HG03108 (cell line): ENCODE measurements around the gene SLC27A1.
"Not testable (repeated sequence)": the region's sequence is repeated elsewhere in the genome, so short reads cannot be mapped to it uniquely, and the experiment has no call there.

Experiments used
- ATAC-seq: cut with Tn5 transposase; IDR thresholded peaks from one replicate; pipeline ENCODE4 v1.9.1; 2021; ENCODE audit warnings: moderate library complexity; ENCODE audit not compliant: unreplicated experiment

SLC27A1 gene

DNA sequence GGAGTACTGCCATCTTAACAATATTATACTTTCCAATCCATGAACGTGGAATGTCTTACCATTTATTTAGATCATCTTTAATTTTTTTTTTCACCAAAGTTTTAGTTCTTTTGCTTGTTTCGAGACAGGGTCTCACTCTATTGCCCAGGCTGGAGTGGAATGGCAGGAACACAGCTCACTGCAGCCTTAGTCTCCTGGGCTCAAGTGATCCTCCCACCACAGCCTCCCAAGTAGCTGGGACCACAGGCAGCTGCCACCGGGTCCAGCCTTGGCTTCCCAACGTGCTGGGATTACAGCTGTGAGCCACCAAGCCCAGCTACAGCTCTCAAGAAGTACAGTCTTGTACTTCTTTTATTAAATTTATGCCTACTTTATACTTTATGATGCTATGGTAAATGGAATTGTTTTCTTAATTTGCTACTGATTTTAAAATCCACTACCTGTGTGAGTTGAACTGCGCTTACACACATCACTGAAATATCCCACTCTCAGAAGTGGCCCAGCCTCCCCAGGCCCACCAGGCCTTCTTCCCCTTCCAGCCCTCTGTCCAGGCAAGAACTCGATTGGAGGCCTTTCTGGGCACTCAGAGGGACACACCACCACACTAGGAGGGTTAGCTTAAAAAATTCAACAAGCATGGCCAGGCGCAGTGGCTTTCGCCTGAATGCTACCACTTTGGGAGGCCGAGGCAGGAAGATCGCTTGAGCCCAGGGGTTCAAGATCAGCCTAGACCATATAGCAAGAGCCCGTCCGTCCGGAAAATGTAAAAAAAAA is 40.1 kb downstream of the SLC27A1 start:
- no peak for ATAC-seq

DNA sequence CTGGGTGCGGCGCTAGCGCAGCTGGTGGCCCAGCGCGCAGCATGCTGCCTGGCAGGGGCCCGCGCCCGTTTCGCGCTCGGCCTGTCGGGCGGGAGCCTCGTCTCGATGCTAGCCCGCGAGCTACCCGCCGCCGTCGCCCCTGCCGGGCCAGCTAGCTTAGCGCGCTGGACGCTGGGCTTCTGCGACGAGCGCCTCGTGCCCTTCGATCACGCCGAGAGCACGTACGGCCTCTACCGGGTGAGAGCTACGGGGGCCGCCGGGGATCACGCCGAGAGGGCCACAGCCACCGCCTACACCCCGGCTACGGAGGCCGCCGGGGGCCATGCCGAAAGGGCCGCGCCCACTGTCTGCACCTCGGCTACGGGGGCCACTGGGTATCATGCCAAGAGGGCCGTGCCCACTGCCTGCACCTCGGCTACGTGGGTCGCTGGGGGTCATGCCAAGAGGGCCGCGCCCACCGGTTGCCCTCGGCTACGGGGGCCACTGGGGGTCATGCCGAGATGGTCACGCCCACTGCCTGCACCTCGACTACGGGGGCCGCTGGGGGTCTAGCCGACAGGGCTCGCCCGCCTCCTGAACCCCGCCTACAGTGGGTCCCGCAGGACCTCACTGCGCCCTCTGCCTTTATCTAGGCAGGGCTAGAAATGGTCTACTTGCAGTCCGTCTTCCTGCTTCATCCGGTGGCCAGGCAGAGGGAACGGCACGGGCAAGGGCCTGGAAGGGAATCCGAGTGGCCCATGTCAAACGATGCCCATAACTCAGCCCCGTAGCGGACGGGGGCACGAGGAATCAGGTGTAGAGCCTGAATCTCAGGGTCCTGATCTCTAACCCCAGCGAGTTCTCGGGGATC is 41.6 kb downstream of the SLC27A1 start:
- ATAC-seq, result peak; percentile 59

DNA sequence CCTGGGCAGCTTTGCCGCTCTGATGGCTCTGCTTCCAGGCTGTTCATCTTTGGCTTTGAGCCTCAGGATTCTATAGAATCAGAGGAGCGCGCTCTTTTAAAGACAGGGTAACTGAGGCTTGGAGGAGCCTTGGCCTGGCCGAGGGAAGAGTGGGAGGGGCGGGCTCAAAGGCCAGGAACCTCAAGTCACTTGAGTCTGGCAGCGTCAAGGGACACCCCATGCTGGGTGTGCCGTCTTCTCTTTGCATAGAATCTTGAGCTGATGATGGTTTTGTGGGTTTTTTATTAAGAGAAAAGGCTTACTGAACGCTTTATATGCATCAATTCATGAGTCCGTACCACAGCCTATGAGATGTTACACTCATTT is 42.2 kb downstream of the SLC27A1 start:
- ATAC-seq, result no peak

DNA sequence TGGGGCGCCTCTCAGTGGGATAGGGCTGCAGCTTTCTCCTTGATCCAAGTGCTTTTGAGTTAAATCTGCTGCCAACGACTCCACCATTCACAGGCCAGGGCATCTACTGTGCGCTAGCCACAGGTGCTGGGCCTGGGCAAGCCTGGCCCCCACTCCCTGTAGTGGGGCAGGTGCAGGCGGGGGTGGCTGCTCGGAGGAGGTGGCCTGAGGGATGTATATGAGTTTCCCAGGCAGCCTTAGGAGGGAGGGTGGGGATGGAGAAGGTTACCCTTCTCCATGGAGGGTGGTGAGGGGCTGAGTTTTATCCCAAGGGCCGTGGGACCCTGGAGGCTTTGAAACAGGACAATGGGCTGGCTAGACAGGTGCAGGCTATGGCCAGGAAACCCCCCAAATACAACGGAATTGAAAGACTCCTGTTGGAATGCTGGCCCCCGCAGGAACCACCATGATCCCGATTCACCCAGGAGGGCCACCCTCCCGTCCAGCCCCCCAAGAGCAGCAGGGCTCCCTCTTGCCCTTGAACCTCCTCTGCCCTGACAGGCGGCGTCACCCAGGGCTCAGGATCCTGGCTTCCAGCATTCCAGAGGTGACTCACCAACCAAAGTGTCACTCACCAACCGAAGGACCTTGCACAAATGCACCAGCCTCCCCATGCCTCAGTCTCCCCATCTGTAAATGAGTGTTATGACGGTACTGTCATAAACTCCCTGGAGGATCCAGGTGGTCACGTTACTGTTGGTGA is 45.3 kb downstream of the SLC27A1 start:
- no peak for ATAC-seq

DNA sequence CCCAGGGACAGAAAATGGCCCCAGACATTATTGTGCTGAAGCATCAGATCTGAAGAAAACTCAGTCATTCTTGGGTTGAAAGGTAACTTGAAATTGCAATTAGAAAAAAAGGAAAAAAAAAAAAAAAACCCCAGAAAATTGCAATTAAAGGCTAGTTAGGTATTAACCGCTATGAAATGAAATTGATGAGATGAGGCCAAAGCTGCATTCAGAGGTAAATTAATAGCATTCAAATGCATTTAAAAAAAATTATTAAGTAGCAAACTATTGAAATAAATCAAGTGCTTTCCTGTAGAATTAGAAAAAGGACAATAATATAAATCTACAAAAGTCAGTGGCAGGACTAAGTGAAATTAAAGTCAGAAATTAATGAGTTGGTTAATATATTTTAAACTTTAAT is 47.6 kb downstream of the SLC27A1 start:
- ATAC-seq, result no peak

DNA sequence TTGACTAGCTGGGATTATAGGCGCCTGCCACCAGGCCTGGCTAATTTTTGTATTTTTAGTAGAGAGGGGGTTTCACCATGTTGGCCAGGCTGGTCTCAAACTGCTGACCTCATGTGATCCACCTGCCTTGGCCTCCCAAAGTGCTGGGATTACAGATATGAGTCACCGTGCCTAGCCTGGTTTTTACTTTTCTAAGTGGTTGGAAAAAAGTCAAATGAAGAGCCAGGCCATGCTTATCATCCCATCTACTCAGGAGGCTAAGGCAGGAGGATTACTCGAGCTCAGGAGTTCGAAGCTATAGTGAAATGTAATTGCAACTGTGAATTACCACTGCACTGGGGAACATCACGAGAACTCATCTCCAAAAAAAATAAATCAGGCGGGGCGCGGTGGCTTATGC is 48.3 kb downstream of the SLC27A1 start:
- not testable (repeated sequence) for ATAC-seq

DNA sequence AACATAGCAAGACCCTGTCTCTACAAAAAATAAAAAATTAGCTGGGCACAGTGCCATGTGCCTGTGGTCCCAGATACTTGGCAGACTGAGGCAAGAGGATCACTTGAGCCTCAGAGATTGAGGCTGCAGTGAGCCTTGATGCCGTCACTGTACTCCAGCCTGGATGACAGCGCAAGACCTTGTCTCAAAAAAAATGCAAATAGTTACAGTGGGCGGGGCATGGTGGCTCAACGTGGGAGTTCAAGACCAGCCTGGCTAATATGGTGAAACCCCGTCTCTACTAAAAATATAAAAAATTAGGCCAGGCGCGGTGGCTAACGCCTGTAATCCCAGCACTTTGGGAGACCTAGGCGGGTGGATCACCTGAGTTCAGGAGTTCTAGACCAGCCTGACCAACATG is 49.6 kb downstream of the SLC27A1 start:
- no peak for ATAC-seq

DNA sequence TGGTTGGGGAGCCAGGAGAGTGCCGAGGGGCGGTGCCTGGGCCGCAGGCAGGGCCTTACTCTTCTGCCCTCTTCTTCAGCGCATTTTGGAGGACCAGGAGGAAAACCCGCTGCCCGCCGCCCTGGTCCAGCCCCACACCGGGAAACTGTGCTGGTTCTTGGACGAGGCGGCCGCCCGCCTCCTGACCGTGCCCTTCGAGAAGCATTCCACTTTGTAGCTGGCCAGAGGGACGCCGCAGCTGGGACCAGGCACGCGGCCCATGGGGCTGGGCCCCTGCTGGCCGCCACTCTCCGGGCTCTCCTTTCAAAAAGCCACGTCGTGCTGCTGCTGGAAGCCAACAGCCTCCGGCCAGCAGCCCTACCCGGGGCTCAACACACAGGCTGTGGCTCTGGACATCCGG is 50.5 kb downstream of the SLC27A1 start:
- ATAC-seq, result no peak

DNA sequence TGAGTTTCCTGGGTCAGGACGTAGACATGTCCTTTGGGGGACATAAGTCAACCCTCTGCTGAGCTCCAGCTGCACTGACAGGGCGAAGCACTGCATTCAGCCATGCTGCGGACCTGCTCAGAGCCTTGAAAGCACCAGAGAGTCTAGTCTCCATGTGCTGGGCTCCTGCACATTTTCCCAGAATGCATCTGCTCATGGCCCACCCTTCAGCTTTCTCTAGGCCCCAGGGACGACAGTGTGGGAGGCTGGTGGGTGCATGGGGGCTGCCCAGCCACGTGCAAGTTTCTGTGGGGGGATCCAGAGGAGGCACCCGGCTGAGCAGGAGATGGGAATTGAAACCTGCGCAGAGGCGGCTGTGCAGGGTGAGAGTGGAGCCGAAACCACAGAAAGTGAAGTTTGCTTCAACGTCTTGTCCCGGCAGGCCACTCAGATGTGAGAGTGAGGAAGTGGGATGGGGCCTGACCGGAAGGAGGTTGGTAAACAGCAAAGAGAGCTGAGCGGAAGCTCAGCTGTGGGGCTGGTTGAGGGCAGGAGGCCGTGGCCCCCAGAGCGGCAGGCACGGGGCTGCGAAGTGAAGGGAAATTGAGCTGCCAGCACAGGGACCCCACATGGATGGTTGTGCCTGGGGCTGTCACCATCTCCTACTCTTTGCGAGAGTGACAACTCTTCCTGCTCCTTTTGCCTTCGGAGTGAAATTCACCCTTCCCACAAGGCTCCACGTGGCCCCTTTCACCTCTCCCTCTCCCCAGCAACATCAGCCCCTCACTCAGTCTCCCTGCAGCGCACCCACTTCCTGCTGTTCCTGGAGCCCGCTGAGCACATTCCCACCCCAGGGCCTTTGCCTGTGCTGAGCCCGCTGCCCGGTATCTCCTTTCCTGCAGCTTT is 52.9 kb downstream of the SLC27A1 start:
- ATAC-seq, result peak; percentile 69

DNA sequence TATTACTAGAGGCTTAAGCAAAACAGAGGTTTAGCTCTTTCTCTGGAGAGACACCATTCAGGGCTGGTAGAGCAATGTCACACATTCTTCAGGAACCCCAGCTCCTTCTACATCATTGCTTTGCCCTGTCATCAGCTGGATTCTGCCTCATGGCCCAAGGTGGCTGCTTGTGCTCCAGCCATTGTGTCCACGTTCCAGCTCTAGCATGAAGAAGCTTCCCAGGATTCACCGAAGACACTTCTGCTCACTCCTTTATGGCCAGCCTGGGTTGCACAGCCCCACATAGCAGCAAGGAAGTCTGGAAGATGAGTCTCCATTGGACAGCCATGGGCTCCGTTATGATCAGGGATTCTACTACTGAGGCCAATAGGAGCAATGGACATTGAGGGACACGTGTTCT is 54.3 kb downstream of the SLC27A1 start:
- no peak for ATAC-seq

DNA sequence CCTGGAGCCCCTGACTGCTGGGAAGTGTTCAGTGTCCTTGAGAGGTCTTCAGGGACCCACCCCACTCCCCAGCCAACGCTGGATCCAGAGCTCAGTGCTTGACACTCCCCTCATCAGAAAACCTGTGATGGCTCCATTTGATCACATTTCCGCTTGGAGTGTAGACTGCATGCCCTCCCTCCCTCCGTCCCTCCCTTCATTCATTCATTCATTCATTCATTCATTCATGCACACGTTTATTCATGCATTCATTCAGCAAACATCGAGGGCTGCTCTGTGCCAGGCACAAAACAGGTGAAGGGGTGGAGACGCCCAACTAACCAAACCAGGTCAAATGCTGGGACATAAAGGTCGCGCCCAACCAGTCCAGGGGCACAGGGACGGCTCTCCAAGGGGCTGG is 54.8 kb downstream of the SLC27A1 start:
- no peak for ATAC-seq

DNA sequence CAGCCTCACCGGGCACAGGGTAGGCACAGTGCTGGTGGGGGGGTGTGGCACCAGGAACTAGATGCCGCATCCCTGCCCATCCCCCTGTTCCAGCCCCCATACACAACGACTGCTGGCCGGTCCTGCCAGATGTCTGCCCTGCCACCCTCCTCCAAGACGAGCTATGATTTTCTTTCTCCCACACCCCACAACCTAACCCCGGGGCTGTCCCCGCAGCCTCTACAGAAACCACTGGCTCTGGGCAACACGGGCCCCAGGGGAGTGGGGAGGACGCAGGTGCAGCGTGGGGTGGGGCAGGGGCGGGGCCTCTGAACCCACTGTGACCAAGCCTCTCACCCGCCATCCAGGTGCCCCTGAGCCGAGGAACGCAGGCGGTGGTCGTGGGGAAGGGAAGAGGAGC is 56.6 kb downstream of the SLC27A1 start:
- ATAC-seq, result peak; percentile 49

DNA sequence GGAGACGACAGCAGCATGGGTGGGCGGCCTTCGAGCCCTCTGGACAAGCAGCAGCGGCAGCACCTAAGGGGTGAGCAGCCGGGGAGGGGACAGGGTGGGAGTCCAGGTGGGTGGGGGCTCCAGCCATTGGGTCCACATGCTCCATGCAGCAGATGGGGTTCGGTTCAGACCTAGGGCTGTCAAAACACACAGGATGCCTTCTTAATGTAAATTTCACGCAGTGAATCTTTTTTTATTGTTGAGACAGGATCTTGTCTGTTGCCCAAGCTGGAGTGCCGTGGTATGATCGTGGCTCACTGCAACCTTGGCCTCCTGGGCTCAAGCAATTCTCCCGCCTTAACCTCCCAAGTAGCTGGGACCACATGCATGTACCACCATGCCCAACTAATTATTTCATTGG is 57.0 kb downstream of the SLC27A1 start:
- ATAC-seq, result no peak

DNA sequence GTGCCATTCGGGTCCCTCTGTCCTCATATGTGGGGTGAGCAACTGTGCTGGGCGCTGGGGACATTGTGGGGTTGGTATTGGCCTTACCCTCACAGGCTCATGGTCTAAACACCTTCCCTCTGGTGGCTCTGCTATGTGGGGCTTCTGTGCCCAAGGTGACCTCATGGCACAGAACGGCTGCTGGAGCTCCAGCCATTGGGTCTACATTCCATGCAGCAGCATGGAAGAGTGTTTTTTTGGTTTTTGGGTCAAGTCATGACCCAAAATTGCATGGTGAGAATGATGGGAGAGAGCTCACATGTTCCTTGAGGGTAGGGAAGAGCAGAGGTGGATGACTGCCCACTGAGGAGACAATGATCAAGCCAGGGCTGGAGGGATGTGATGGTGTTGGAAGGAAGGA is 58.3 kb downstream of the SLC27A1 start:
- ATAC-seq, result no peak

DNA sequence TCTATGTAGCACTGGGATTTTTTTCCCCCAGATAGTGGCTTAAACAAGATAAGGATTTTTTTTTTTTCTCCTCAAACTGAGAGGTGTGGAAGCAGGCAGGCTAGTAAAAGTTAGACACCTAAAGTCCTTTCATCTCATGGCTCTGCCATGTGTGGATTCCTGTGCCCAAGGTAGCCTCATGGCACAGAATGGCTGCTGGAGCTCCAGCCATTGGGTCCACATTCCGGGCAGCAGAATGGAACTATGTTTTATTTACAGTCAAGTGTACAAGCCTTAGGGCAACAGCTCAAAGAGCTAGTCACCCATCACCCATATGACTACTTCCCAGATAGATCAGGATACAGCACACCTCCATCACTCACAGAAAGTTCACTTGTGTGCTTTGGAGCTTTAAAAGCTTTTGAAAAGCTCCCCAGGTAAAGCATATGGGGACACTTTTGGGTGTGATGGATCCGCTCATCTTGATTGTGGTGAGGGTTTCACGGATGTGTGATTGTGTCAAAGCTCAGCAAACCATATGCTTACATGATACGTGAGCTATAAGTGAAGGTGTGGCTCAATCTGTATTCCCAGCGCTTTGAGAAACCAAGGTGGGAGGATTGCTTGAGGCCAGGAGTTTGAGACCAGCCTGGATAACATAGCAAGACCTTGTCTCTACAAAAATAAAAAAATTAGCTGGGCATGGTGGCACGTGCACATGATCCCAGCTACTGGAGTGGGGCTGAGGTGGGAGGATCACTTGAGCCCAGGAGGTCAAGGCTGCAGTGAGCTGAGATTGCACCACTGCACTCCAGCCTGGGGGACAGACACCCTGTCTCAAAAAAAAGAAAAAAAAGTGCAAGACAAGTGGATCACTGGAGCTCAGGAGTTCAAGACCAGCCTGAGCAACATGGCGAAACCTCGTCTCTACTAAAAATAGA is 59.2 kb downstream of the SLC27A1 start:
- ATAC-seq, result no peak

DNA sequence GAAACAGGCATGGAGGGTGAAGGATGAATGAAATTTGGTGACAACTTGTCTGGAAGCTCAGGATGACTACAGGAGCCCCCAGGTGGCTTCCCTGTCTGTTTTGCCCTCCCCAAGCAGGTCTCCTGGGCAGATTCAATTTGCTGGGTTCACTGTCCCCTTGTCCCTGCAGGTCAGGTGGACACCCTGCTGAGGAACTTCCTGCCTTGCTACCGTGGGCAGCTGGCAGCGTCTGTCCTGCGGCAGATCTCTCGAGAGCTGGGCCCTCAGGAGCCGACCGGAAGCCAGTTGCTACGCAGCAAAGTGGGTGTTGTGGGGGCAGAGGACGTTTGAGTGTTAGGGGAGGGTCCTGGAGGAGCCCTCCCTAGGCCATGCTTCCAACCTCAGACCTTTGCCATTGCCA is 60.3 kb downstream of the SLC27A1 start:
- no peak for ATAC-seq

DNA sequence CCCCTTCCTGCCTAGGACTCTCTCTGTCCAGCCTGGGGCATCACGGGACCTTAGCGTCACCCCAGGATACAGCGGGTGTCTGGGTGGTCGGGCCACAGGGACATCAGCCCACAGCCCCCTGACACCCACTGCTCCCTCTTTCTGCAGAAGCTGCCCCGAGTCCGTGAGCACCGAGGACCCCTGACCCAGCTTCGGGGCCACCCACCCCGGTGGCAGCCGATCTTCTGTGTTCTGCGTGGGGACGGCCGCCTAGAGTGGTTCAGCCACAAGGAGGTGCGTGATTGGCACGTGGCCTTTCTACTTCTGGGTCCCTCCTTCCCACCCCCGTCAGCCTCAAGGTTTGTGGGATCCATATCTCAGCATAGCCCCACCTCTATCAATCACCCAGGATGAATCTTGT is 61.8 kb downstream of the SLC27A1 start:
- no peak for ATAC-seq

DNA sequence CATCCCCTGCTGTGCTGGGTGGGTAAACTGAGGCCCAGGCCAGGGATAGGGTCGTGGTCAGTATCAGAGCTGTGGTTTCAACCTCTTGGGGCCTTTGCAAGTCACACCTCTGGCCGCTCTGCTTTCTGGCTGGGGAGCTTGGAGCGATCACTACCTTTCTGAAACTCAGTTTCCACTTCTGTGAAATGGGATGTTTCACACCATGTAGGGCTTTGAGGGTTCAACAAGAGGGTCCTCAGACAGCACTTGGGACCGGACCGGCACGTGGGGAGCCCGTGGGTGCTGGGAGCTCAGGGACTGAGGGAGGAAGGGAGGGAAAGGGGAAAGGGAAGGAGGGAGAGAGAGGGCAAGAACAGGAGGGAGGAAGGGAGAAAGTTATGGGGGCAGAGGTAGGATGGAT is 62.2 kb downstream of the SLC27A1 start:
- ATAC-seq, result no peak

DNA sequence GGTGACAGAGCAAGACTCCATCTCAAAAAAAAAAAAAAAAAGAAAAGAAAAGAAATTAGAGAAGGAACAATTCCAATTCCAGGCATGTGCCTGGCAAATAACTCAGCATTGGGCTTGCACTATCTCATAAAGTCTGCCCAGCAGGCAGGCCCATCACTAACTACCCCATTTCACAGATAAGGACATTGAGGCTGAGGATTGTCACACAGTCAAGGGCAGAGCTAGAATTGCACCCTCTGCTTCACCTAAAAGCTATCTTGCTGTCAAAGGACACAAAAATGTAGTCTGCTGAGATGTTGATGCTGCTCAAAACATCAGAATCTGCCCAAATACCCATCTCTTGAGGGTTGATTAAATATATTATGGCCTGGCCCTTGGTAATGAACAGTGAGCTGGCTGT is 64.4 kb downstream of the SLC27A1 start:
- ATAC-seq, result no peak

DNA sequence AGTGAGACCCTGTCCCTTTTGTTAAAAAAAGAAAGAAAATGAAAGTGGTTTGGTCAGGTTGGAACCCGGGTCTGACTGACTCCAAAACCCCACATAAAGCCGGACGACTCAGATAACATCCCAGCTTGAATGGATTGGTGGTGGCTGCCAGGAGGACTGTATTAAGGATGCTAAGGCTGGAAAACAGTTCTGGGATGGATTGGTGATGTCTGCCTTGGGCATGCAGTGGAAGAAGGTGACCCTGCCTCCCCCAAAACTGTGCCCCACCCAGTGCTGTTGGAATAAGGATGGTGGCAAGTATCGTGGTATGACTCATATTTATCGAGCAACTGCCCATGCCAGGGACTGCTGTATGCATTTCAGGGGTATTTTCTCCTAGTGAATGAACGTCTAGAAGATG is 66.6 kb downstream of the SLC27A1 start:
- no peak for ATAC-seq
